CD4-positive, alpha-beta T cell (primary cell): Measurements from ENCODE around the gene ALG9. TPM values are rescaled to one million over a fixed set of nuclear protein-coding genes. Genes with fewer than 3 reads are reported as not detected.

ENCODE experiments used
- ATAC-seq: fragments of 200-7000 bp; cut with Tn5 transposase; one replicate; pipeline ENCODE4 v1.10.0; 2022; ENCODE audit warnings: mild to moderate bottlenecking; ENCODE audit not compliant: poor library complexity
- CTCF ChIA-PET: fragments of 350-600 bp; sonication (Branson Sonifier 250); formaldehyde crosslinking; loops from one replicate; lab custom pipeline; 2021; ENCODE audit warnings: antibody characterized with exemption, inconsistent platforms; lab: Charles Lee
- POLR2A ChIA-PET: fragments of 350-600 bp; sonication (Branson Sonifier 250); formaldehyde crosslinking; loops from one replicate; lab custom pipeline; 2021; ENCODE audit warnings: antibody characterized with exemption, inconsistent platforms; lab: Charles Lee
- DNase-seq, 14 experiments: peaks; one replicate each; pipeline ENCODE4 v3.0.0-alpha.2; 2013 to 2020; ENCODE audit warnings: mixed read lengths in 2 of 14
- H3K27ac ChIP-seq, 2 donors: one replicate each; pipeline versions ENCODE4 v1.5.1 to v1.7.0; 2013; ENCODE audit warnings: low read length in 2 of 2, low read depth in 1 of 2, mild to moderate bottlenecking in 1 of 2
- H3K27me3 ChIP-seq, 2 experiments: 1 replicate in 1 of 2; 2 replicates in 1 of 2; pipeline versions ENCODE4 v1.6.1 to v1.7.0; 2013; ENCODE audit warnings: low read length in 2 of 2, control low read depth in 1 of 2, mild to moderate bottlenecking in 1 of 2, moderate library complexity in 1 of 2; ENCODE audit not compliant: insufficient read depth in 2 of 2, control insufficient read depth in 1 of 2
- H3K36me3 ChIP-seq: one replicate; pipeline ENCODE4 v1.6.1; 2013; ENCODE audit warnings: low read length, control low read depth; ENCODE audit not compliant: insufficient read depth
- H3K4me1 ChIP-seq: one replicate; pipeline ENCODE4 v1.6.1; 2013; ENCODE audit warnings: low read length, control low read depth; ENCODE audit not compliant: insufficient read depth
- H3K4me3 ChIP-seq: one replicate; pipeline ENCODE4 v1.5.1; 2013; ENCODE audit warnings: mild to moderate bottlenecking, low read length, moderate library complexity
- H3K9me3 ChIP-seq, 2 experiments: 1 replicate in 1 of 2; 2 replicates in 1 of 2; pipeline versions ENCODE4 v1.6.1 to v1.7.0; 2013; ENCODE audit warnings: low read length in 2 of 2, mild to moderate bottlenecking in 2 of 2, control low read depth in 1 of 2, moderate library complexity in 1 of 2; ENCODE audit not compliant: control insufficient read depth in 1 of 2, insufficient read depth in 1 of 2
- H3K27ac Mint-ChIP-seq: one replicate; pipeline ENCODE4 v1.8.0; 2020; ENCODE audit warnings: mixed read lengths
- H3K27me3 Mint-ChIP-seq: one replicate; pipeline ENCODE4 v1.8.0; 2021; ENCODE audit warnings: mixed read lengths
- H3K36me3 Mint-ChIP-seq: one replicate; pipeline ENCODE4 v1.8.0; 2021; ENCODE audit warnings: low read depth, mixed read lengths
- H3K4me1 Mint-ChIP-seq: one replicate; pipeline ENCODE4 v1.8.0; 2021; ENCODE audit warnings: low read depth, mixed read lengths
- H3K4me3 Mint-ChIP-seq: one replicate; pipeline ENCODE4 v1.8.0; 2020; ENCODE audit warnings: mild to moderate bottlenecking, mixed read lengths
- H3K9me3 Mint-ChIP-seq: one replicate; pipeline ENCODE4 v1.8.0; 2020; ENCODE audit warnings: mixed read lengths
- intact Hi-C, 2 experiments: fragments of 100-400 bp; cut with DNase I in 1 of 2; cut with micrococcal nuclease in 1 of 2; formaldehyde crosslinking; loops; one replicate each; pipeline versions ENCODE4 v1.15.1 to v1.9.0; 2023 to 2025; cut with DNase I, micrococcal nuclease
- total RNA-seq, 174 experiments: library from RNA in 2 of 174; stranded (reverse) in 2 of 174; gene quantifications; one replicate each; pipeline ENCODE4 v1.2.3 and lab custom pipeline; 2021 to 2026
- TF ChIP-seq, protein P1 (sequence below): fragments of 200-600 bp; IDR thresholded peaks from one replicate; pipeline ENCODE4 v1.8.0; 2022; ENCODE audit warnings: antibody characterized with exemption, mild to moderate bottlenecking

ALG9 gene
- total RNA-seq, 2 experiments from 2014 or later, result 31.1 to 33.4 TPM

DNA sequence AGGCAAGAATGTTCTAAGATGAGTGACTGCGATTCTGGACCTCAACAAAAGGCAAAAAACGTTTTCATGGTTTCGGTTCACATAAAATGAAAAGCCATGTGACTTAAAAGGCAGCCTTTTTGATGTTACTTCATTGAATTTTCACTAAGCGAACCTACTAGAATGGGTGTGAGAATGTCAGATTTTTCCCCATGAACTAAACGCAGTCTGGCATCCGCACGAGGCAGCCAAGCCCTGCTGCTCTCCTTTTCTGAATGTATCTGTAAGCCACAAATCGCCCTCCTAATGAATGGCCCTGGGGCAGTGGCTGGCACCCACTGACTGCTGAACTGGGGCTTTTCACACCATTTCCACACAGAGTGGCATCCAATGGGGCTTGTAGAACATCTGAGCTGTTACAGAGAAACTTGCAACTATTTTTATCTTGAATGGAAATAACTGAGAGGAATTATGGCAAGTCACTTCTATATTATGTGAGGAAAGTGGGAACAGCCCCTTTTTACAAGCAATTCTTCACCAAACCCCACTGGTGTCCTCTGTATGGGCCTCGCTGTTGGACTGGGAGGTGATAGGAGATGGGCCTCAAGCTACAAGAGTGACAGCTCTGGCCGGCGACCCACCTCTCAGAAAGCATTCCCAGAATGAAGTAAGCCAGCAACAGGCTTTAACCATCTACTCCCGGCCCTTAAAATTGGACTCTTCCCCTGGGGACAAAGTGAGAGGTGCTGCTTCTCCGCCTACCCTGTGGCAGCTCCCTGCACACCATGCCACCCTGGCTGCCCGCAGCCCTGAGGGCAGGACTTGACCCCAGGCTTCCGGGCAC, 134.5 kb downstream of the ALG9 start:
- CTCF ChIA-PET, result interaction anchor here (0.6 kb wide), 1 partner anchor 193 kb away, joined by 4 read pairs; no protein-coding TSS in a partner anchor
- no peaks in the 10 kb centered on the region for H3K9me3 Mint-ChIP-seq
- H3K4me3 Mint-ChIP-seq, result no peak overlapping the region
- peaks cover 19% of the 10 kb centered on the region for H3K36me3 ChIP-seq
- peaks cover 39% of the 10 kb centered on the region for H3K36me3 Mint-ChIP-seq
- H3K27ac ChIP-seq, result no peak overlapping the region
- no peaks in the 10 kb centered on the region for H3K9me3 ChIP-seq
- no peaks in the 10 kb centered on the region for H3K27me3 ChIP-seq
- peaks cover 21% of the 10 kb centered on the region for H3K4me1 Mint-ChIP-seq
- peak overlapping the region; percentile 19 for H3K27ac Mint-ChIP-seq
- POLR2A ChIA-PET, result no interaction called here
- no peaks in the 10 kb centered on the region for H3K27me3 Mint-ChIP-seq
- H3K4me3 ChIP-seq, result no peak overlapping the region
- TF ChIP-seq, protein P1, sequence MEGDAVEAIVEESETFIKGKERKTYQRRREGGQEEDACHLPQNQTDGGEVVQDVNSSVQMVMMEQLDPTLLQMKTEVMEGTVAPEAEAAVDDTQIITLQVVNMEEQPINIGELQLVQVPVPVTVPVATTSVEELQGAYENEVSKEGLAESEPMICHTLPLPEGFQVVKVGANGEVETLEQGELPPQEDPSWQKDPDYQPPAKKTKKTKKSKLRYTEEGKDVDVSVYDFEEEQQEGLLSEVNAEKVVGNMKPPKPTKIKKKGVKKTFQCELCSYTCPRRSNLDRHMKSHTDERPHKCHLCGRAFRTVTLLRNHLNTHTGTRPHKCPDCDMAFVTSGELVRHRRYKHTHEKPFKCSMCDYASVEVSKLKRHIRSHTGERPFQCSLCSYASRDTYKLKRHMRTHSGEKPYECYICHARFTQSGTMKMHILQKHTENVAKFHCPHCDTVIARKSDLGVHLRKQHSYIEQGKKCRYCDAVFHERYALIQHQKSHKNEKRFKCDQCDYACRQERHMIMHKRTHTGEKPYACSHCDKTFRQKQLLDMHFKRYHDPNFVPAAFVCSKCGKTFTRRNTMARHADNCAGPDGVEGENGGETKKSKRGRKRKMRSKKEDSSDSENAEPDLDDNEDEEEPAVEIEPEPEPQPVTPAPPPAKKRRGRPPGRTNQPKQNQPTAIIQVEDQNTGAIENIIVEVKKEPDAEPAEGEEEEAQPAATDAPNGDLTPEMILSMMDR, result no peak
- peaks cover 6% of the 10 kb centered on the region for H3K4me1 ChIP-seq
- ATAC-seq (peak; percentile 21), DNase-seq (no peak)
- intact Hi-C loops, result no loop called here

Other genes with a start within 250 kb of the ALG9 start
- gene PPP2R1B, start 105.2 kb downstream of the ALG9 start, total RNA-seq, result 10 to 100 TPM; 34.5 to 39.2 TPM
- 1 to 10 TPM; 3.4 to 3.9 TPM for gene FDXACB1, start 7.6 kb upstream of the ALG9 start, total RNA-seq
- 10 to 100 TPM; 18.7 to 21.0 TPM for gene CFAP68, start 8.0 kb upstream of the ALG9 start, total RNA-seq
- gene CRYAB, start 40.2 kb upstream of the ALG9 start, total RNA-seq, result not detected
- not detected for gene HSPB2, start 41.2 kb upstream of the ALG9 start, total RNA-seq
- gene C11orf52, start 47.3 kb upstream of the ALG9 start, total RNA-seq, result not detected
- gene DIXDC1, start 65.8 kb upstream of the ALG9 start, total RNA-seq, result under 1 TPM; 0.78 to 0.85 TPM
- gene DLAT, start 153.8 kb upstream of the ALG9 start, total RNA-seq, result 10 to 100 TPM; 10.7 to 10.8 TPM
- gene PIH1D2, start 202.4 kb upstream of the ALG9 start, total RNA-seq, result not detected
- 10 to 100 TPM; 14.8 to 16.0 TPM for gene NKAPD1, start 202.7 kb upstream of the ALG9 start, total RNA-seq
- 10 to 100 TPM in 1 of 2 experiments, 1 to 10 TPM in 1; 9.1 to 10.5 TPM for gene TIMM8B, start 215.2 kb upstream of the ALG9 start, total RNA-seq
- gene SDHD, start 215.3 kb upstream of the ALG9 start, total RNA-seq, result 10 to 100 TPM; 24.8 to 29.4 TPM